ENCODE data around the gene PNPLA7. TPM values are rescaled to one million over a fixed set of nuclear protein-coding genes. Genes with fewer than 3 reads are reported as not detected.

Gene PNPLA7
- total RNA-seq, 2 experiments from 2014 or later: 1.5 to 10.2 TPM

- ChIA-PET CTCF (ENCODE audit: unreplicated experiment) (no interaction called here), POLR2A (no interaction called here)
- Histone ChIP-seq H3K9me2 (ENCODE audit: insufficient read depth, low read length) (no peaks in the 10 kb centered on the region), H3K4me2 (ENCODE audit: low read length) (no peak overlapping the region), H3K79me2 (ENCODE audit: insufficient read depth, low read depth, low read length) (no peaks in the 10 kb centered on the region), H2AFZ (ENCODE audit: low read length) (no peak overlapping the region), H3K9me3 (ENCODE audit: low read length) (peaks cover 11% of the 10 kb centered on the region; the same call in 1 of the 2 replicates), H4K20me1 (ENCODE audit: insufficient read depth, low read length) (no peaks in the 10 kb centered on the region), H3K4me3 (ENCODE audit: low read depth, low read length, poor library complexity, severe bottlenecking) (no peak overlapping the region), H3K4me1 (ENCODE audit: insufficient read depth, low read length, poor library complexity, severe bottlenecking) (no peaks in the 10 kb centered on the region), H3K36me3 (ENCODE audit: insufficient read depth, low read length) (no peaks in the 10 kb centered on the region), H3K27ac (ENCODE audit: low read depth, low read length, poor library complexity, severe bottlenecking) (no peak overlapping the region)
- no peak for DNase-seq (ENCODE audit: low spot score)
- intact Hi-C loops (cut with micrococcal nuclease; ENCODE audit: unreplicated experiment): no loop called here
- BruUV-seq (replicated peaks): no TSS peak
- TF ChIP-seq EZH2phosphoT487 (IDR thresholded peaks at IDR 0.05; ENCODE audit: borderline replicate concordance, low read depth, low read length) (no peak), CTCF (conservative IDR thresholded peaks at IDR 0.05; ENCODE audit: low read length) (no peak)
Measured at GRCh38 chr9:137478613-137478961, 71.6 kb downstream of the PNPLA7 start.

- H2AFZ ChIP-seq (ENCODE audit: low read length): no peak overlapping the region
- H3K36me3 ChIP-seq (ENCODE audit: insufficient read depth, low read length): no peaks in the 10 kb centered on the region
- H3K4me1 ChIP-seq (ENCODE audit: insufficient read depth, low read length, poor library complexity, severe bottlenecking): no peaks in the 10 kb centered on the region
- H3K27ac ChIP-seq (ENCODE audit: low read depth, low read length, poor library complexity, severe bottlenecking): no peak overlapping the region
- H3K79me2 ChIP-seq (ENCODE audit: insufficient read depth, low read depth, low read length): no peaks in the 10 kb centered on the region
- DNase-seq (ENCODE audit: low spot score): no peak
- H3K4me2 ChIP-seq (ENCODE audit: low read length): no peak overlapping the region
- CTCF ChIA-PET (ENCODE audit: unreplicated experiment): no interaction called here
- TF ChIP-seq CTCF (conservative IDR thresholded peaks at IDR 0.05; ENCODE audit: low read length): no peak
- H3K9me3 ChIP-seq (ENCODE audit: low read length): peaks cover 17% of the 10 kb centered on the region
- H4K20me1 ChIP-seq (ENCODE audit: insufficient read depth, low read length): no peaks in the 10 kb centered on the region
- H3K9me2 ChIP-seq (ENCODE audit: insufficient read depth, low read length): no peaks in the 10 kb centered on the region
- BruUV-seq (replicated peaks): no TSS peak
- intact Hi-C loops (cut with micrococcal nuclease; ENCODE audit: unreplicated experiment): no loop called here
- no peak overlapping the region for H3K4me3 ChIP-seq (ENCODE audit: low read depth, low read length, poor library complexity, severe bottlenecking)
- POLR2A ChIA-PET: no interaction called here
Measured at GRCh38 chr9:137477778-137478612, 72.2 kb downstream of the PNPLA7 start.

- no TSS peak for BruUV-seq (replicated peaks)
- H3K27ac ChIP-seq (ENCODE audit: low read depth, low read length, poor library complexity, severe bottlenecking): no peak overlapping the region
- H3K4me1 ChIP-seq (ENCODE audit: insufficient read depth, low read length, poor library complexity, severe bottlenecking): no peaks in the 10 kb centered on the region
- ChIA-PET CTCF (ENCODE audit: unreplicated experiment) (no interaction called here), POLR2A (no interaction called here)
- peaks cover 18% of the 10 kb centered on the region for H3K9me3 ChIP-seq (ENCODE audit: low read length)
- H3K4me2 ChIP-seq (ENCODE audit: low read length): no peak overlapping the region
- DNase-seq (ENCODE audit: low spot score): no peak
- intact Hi-C loops (cut with micrococcal nuclease; ENCODE audit: unreplicated experiment): no loop called here
- H3K4me3 ChIP-seq (ENCODE audit: low read depth, low read length, poor library complexity, severe bottlenecking): no peak overlapping the region
- H4K20me1 ChIP-seq (ENCODE audit: insufficient read depth, low read length): no peaks in the 10 kb centered on the region
- no peaks in the 10 kb centered on the region for H3K79me2 ChIP-seq (ENCODE audit: insufficient read depth, low read depth, low read length)
- H3K9me2 ChIP-seq (ENCODE audit: insufficient read depth, low read length): no peaks in the 10 kb centered on the region
- no peak overlapping the region for H2AFZ ChIP-seq (ENCODE audit: low read length)
- TF ChIP-seq CTCF (conservative IDR thresholded peaks at IDR 0.05; ENCODE audit: low read length) (no peak), EZH2phosphoT487 (IDR thresholded peaks at IDR 0.05; ENCODE audit: borderline replicate concordance, low read depth, low read length) (no peak)
- no peaks in the 10 kb centered on the region for H3K36me3 ChIP-seq (ENCODE audit: insufficient read depth, low read length)
Measured at GRCh38 chr9:137476856-137477255, 73.3 kb downstream of the PNPLA7 start.
